Stimulated activated CD8-positive, alpha-beta memory T cell treated with anti-CD3 and anti-CD28 coated beads, Interleukin-7, amount 100 ng/mL, for 48 hours (primary cell): ENCODE measurements around the gene ELP5.
A peak's percentile ranks its signal among the peaks of the same experiment; 100 is the strongest.

ENCODE experiments used
- DNase-seq, 2 donors: peaks; one replicate each; pipeline ENCODE4 v3.0.0-alpha.2; 2020; ENCODE audit warnings: low read depth in 1 of 2; ENCODE audit errors: extremely low read depth in 1 of 2

Gene ELP5

GRCh38 chr17:7218758-7219157 lies 33.3 kb upstream of the ELP5 start:
- no peak for DNase-seq

- DNase-seq, result no peak
These were observed 32.7 kb upstream of the ELP5 start for GRCh38 chr17:7219229-7219811.

- DNase-seq, result peak; percentile 85 to 87
These were observed 32.0 kb upstream of the ELP5 start, which contains the start of the genes ACADVL and DLG4 for GRCh38 chr17:7219812-7220592. Gene ACADVL (plus strand): TSS chr17:7219938. CDS start chr17:7219985, 47 bp downstream. Gene DLG4 (minus strand): TSS chr17:7219836.

- peak in 1 of 2 donors; percentile 57 for DNase-seq
These were observed 31.3 kb upstream of the ELP5 start for GRCh38 chr17:7220593-7221277.

GRCh38 chr17:7221278-7222092 lies 30.5 kb upstream of the ELP5 start:
- no peak for DNase-seq

- no peak for DNase-seq
These were observed 29.7 kb upstream of the ELP5 start for GRCh38 chr17:7222093-7222971.

- DNase-seq, result no peak
These were observed 29.1 kb upstream of the ELP5 start for GRCh38 chr17:7222972-7223292.

- no peak for DNase-seq
These were observed 28.6 kb upstream of the ELP5 start for GRCh38 chr17:7223375-7223774.

- no peak for DNase-seq
These were observed 27.9 kb upstream of the ELP5 start for GRCh38 chr17:7224110-7224509.

GRCh38 chr17:7224661-7225111 lies 27.3 kb upstream of the ELP5 start:
- no peak for DNase-seq

- no peak for DNase-seq
These were observed 26.2 kb upstream of the ELP5 start for GRCh38 chr17:7225711-7226331.

- DNase-seq, result no peak
These were observed 25.0 kb upstream of the ELP5 start for GRCh38 chr17:7226721-7227710.

- DNase-seq, result no peak
These were observed 23.1 kb upstream of the ELP5 start for GRCh38 chr17:7228920-7229319.

- no peak for DNase-seq
These were observed 22.5 kb upstream of the ELP5 start for GRCh38 chr17:7229504-7229903.

GRCh38 chr17:7232114-7232513 lies 19.9 kb upstream of the ELP5 start:
- DNase-seq, result no peak

GRCh38 chr17:7233701-7234082 lies 18.3 kb upstream of the ELP5 start:
- DNase-seq, result no peak

GRCh38 chr17:7234083-7234951 lies 17.7 kb upstream of the ELP5 start, which contains the start of gene DVL2:
Gene DVL2 (minus strand): TSS chr17:7234517. CDS start chr17:7234262, 255 bp downstream.
- DNase-seq, result peak; percentile 91
